Measurements from ENCODE around the gene TRMT44.

The TRMT44 gene

DNA sequence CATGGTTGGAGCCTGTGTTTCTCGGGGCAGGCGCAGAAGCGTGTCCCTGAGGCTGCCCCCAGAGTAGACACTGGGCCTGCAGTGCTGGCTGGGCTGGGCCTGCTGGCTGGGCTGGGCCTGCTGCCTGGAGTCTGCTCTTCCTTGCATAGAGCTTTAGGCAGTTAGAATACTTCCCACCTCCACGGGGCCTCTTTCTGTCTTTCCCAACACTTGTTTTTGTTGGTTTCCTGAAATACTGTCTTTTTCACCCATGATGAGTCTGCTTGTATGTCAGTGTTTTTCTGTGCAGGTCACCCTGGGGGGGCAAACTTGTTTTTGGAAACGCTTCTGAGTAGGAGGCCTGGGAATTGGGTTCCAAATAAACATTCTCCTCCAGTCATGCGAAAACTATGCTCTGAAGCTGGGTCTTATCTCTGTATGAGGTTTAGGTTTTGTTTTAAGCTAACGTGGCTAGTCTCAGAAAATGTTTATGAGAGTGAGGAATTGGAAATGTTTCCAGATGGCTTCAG, 32.2 kb downstream of the TRMT44 start:
- H3K9ac ChIP-seq (ENCODE audit: low read length): no peak overlapping the region
- no peak overlapping the region for H2AFZ ChIP-seq (ENCODE audit: low read depth, low read length)

DNA sequence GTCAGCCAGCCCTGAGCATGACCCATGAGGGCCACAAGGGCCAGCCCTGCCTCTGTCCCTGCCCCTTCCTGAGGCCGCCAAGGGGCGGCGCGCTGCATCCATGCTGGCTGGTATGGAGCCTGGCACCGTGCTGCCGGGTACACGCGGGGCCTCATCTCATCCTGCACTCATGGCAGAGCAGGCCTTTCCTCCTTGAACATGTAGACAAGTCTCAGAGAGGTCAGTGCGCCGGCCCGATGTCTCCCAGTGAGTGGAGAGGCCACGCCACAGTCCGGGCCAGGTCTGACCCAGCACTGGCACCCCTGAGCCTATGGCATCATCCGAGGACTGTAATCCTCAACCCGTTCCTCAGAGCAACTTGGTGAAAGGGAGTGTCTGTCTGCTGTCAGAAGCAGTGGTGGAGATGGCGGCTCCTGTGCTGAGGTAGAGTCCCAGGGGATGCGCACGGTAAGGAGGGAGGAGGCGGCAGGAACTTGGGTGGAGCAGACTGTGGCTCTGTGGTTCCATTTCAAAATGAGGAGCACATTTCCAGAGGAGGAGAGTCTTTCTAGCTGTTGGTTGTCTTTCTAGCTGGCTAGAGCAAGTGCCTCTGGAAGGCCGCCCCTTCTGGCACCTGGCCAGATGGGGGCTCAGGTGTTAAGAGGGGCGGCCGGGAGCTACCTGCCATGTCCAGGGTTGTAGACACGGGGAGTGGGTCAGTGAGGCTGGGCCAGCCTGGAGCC, 32.8 kb downstream of the TRMT44 start:
- Histone ChIP-seq H3K27ac (ENCODE audit: low read length) (no peak overlapping the region), H3K9ac (ENCODE audit: low read length) (no peak overlapping the region)

More for the DNA sequence above, 32.2 kb downstream of the TRMT44 start:
- Histone ChIP-seq H3K36me3 (replicated peaks; ENCODE audit: low read depth, low read length) (peaks cover 28% of the 10 kb centered on the region), H3K4me2 (ENCODE audit: low read length) (no peak overlapping the region), H3K9me3 (ENCODE audit: insufficient read depth, low read length) (no peaks in the 10 kb centered on the region), H3K4me1 (ENCODE audit: low read length) (peaks cover 11% of the 10 kb centered on the region), H3K4me3 (ENCODE audit: low read length) (no peak overlapping the region), H3K27ac (ENCODE audit: low read length) (no peak overlapping the region), H3K79me2 (ENCODE audit: low read length) (no peaks in the 10 kb centered on the region), H4K20me1 (ENCODE audit: insufficient read depth, low read length) (no peaks in the 10 kb centered on the region), H3K27me3 (ENCODE audit: low read depth, low read length) (no peaks in the 10 kb centered on the region)
- TF ChIP-seq, protein P1, sequence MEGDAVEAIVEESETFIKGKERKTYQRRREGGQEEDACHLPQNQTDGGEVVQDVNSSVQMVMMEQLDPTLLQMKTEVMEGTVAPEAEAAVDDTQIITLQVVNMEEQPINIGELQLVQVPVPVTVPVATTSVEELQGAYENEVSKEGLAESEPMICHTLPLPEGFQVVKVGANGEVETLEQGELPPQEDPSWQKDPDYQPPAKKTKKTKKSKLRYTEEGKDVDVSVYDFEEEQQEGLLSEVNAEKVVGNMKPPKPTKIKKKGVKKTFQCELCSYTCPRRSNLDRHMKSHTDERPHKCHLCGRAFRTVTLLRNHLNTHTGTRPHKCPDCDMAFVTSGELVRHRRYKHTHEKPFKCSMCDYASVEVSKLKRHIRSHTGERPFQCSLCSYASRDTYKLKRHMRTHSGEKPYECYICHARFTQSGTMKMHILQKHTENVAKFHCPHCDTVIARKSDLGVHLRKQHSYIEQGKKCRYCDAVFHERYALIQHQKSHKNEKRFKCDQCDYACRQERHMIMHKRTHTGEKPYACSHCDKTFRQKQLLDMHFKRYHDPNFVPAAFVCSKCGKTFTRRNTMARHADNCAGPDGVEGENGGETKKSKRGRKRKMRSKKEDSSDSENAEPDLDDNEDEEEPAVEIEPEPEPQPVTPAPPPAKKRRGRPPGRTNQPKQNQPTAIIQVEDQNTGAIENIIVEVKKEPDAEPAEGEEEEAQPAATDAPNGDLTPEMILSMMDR (IDR thresholded peaks at IDR 0.05; ENCODE audit: low read depth, low read length): no peak
- TF ChIP-seq EZH2phosphoT487 (IDR thresholded peaks at IDR 0.05; ENCODE audit: low read depth): no peak

DNA sequence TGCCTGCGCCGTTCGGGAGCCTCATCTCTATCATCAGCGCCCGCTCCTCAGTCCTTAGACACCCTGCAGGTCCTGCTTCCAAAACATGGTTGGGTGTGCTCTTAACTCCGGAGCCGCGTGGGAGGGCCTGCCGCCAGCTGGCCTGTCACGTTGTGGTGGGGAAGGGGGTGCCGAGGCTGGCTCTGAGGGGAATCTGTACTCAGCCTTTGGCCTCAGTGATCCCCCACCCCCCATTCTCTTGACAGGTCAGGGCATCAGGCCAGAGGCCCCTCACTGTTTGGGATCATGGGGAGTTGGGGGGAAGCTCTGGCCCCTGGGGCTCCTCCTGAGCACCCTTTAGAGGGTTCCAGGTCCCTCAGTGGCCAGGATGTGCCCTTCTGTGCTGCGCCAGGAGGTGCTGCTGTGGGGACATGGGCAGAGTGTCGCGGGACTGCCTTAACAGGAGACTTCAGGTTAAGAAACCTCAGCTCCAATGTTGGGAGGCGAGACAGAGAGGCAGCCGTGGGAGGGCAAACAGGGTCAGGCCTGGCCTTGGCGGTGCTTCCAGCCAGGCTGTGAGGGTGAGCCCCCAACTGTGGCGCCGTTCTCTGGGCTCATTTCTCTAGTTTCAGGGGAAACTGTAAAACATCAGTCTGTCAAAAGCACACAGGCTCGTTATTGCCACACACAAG, 33.5 kb downstream of the TRMT44 start:
- Histone ChIP-seq H3K4me1 (ENCODE audit: low read length) (peaks cover 11% of the 10 kb centered on the region), H3K27ac (ENCODE audit: low read length) (no peak overlapping the region), H4K20me1 (ENCODE audit: insufficient read depth, low read length) (no peaks in the 10 kb centered on the region), H3K4me2 (ENCODE audit: low read length) (no peak overlapping the region), H3K36me3 (replicated peaks; ENCODE audit: low read depth, low read length) (peaks cover 17% of the 10 kb centered on the region), H3K27me3 (ENCODE audit: low read depth, low read length) (no peaks in the 10 kb centered on the region), H2AFZ (ENCODE audit: low read depth, low read length) (no peak overlapping the region), H3K79me2 (ENCODE audit: low read length) (no peaks in the 10 kb centered on the region), H3K4me3 (ENCODE audit: low read length) (no peak overlapping the region), H3K9ac (ENCODE audit: low read length) (no peak overlapping the region), H3K9me3 (ENCODE audit: insufficient read depth, low read length) (no peaks in the 10 kb centered on the region)
- TF ChIP-seq, protein P1 (IDR thresholded peaks at IDR 0.05; ENCODE audit: low read depth, low read length): no peak
- no peak for TF ChIP-seq EZH2phosphoT487 (IDR thresholded peaks at IDR 0.05; ENCODE audit: low read depth)

More for the DNA sequence above, 32.8 kb downstream of the TRMT44 start:
- H3K27me3 ChIP-seq (ENCODE audit: low read depth, low read length): no peaks in the 10 kb centered on the region
- H3K4me3 ChIP-seq (ENCODE audit: low read length): no peak overlapping the region
- no peaks in the 10 kb centered on the region for H3K79me2 ChIP-seq (ENCODE audit: low read length)
- peaks cover 22% of the 10 kb centered on the region for H3K36me3 ChIP-seq (replicated peaks; ENCODE audit: low read depth, low read length)
- peaks cover 11% of the 10 kb centered on the region for H3K4me1 ChIP-seq (ENCODE audit: low read length)
- H3K9me3 ChIP-seq (ENCODE audit: insufficient read depth, low read length): no peaks in the 10 kb centered on the region
- H2AFZ ChIP-seq (ENCODE audit: low read depth, low read length): no peak overlapping the region
- H4K20me1 ChIP-seq (ENCODE audit: insufficient read depth, low read length): no peaks in the 10 kb centered on the region
- TF ChIP-seq, protein P1 (IDR thresholded peaks at IDR 0.05; ENCODE audit: low read depth, low read length): no peak
- TF ChIP-seq EZH2phosphoT487 (IDR thresholded peaks at IDR 0.05; ENCODE audit: low read depth): no peak
- no peak overlapping the region for H3K4me2 ChIP-seq (ENCODE audit: low read length)

DNA sequence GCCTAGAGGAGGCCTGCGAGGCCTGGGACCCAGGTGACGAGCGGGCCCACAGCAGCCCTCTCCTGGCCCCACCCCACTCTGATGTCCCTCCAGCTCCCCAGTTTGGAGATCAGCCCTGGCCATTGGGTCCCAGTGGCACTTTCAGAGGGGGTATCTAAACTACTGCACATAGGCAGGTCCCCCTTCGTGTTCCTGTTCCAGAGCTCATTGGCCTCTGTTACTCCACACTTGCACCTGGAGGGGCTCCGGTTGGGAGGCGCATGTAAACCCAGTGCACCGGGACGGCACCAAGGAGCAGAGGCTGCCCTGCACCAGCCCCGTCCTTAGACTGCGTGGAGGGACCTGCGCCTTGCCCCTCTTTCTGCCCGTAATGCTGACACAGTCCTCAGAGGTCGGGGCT, 34.3 kb downstream of the TRMT44 start:
- Histone ChIP-seq H2AFZ (ENCODE audit: low read depth, low read length) (no peak overlapping the region), H3K4me3 (ENCODE audit: low read length) (no peak overlapping the region), H3K79me2 (ENCODE audit: low read length) (no peaks in the 10 kb centered on the region), H3K4me1 (ENCODE audit: low read length) (peaks cover 11% of the 10 kb centered on the region), H4K20me1 (ENCODE audit: insufficient read depth, low read length) (no peaks in the 10 kb centered on the region), H3K27ac (ENCODE audit: low read length) (no peak overlapping the region), H3K9ac (ENCODE audit: low read length) (no peak overlapping the region), H3K9me3 (ENCODE audit: insufficient read depth, low read length) (no peaks in the 10 kb centered on the region), H3K4me2 (ENCODE audit: low read length) (no peak overlapping the region), H3K27me3 (ENCODE audit: low read depth, low read length) (no peaks in the 10 kb centered on the region), H3K36me3 (replicated peaks; ENCODE audit: low read depth, low read length) (peaks cover 13% of the 10 kb centered on the region)
- TF ChIP-seq, protein P1 (IDR thresholded peaks at IDR 0.05; ENCODE audit: low read depth, low read length): no peak

Measured in OCI-LY3 (cell line).